SIG-M5 treated with dmso at 0.1 percent for 504 hours (cell line): ENCODE results near the gene MEI4.

Experiments
- DNase-seq: peaks from one replicate; lab custom pipeline; 2025; ENCODE audit not compliant: unreplicated experiment; lab: John Stamatoyannopoulos, UW

MEI4 gene

DNA sequence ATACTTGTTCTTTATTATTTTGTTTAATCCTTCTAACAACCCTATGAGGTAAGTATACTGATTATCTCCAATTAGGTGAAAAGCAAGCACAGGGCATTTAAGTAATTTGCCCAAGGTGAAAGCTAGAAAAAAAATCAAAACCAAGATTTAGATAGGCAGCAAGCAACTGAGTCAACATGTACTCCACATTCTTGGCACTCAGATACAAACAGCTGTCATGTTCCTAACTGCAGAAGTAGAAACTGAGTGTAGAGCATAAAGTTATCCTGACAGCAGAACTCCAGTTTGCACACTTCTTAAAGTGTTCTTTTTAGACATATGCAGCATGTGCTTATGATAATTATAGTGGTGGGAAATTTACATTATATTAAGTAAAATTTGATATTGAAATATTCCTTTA, 278.1 kb downstream of the MEI4 start:
- DNase-seq, result no peak

DNA sequence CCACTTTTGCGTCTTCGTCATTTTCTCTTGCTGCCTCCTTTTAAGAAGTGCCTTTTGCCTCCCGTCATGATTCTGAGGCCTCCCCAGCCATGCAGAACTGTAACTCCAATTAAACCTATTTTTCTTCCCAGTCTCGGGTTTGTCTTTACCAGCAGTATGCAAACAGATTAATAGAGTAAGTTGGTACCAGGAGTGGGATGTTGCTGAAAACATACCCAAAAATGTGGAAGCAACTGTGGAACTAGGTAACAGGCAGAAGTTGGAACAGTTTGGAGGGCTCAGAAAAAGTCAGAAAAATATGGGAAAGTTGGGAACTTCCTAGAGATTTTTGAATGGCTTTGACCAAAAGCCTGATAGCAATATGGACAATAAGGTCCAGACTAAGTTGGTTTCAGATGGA, 309.2 kb downstream of the MEI4 start:
- no peak for DNase-seq

DNA sequence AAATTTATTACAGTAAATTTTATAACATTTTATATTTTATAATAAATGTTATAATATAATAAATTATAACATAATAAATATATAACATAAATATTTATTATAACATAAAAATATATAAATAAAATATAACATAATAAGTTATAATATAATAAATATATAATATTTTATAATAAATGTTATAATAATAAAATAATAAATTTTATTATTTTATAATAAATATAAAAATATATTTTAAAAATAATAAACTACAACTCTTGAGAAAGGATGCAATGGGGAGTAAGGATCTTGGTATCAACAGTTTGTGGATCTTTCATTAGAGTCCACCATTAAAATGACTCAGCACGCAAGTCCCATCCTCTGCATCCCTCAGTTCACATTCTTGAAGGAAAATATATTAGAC, 312.6 kb downstream of the MEI4 start:
- no peak for DNase-seq

DNA sequence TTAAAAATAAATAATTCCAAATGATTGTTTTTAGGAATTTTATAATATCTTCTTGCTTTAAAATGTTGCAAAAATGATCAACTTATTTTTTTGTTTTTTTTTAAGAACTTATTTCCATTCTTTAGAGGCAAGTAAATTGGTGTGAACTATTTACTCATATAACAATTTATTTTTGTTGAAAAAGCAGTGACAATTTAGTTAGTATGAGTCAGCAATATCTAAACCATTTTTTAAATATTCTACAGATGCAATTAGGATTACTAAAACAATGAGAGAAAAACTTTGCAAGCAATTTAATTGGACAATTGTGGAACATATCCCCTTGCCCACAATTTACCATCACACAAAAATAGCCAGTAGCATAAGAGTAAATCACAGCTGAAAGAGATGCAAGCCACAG, 319.5 kb downstream of the MEI4 start:
- DNase-seq, result no peak
